CD4-positive, alpha-beta memory T cell (primary cell): ENCODE measurements around the gene RNASE2. TPM values are rescaled to one million over a fixed set of nuclear protein-coding genes. Genes with fewer than 3 reads are reported as not detected.
"Not testable (repeated sequence)": the region's sequence is repeated elsewhere in the genome, so short reads cannot be mapped to it uniquely, and the experiment has no call there.

ENCODE experiments used
- CTCF ChIA-PET: fragments of 350-600 bp; sonication (Branson Sonifier 250); formaldehyde crosslinking; loops from one replicate; lab custom pipeline; 2021; ENCODE audit warnings: inconsistent platforms; ENCODE audit not compliant: partially characterized antibody; lab: Charles Lee
- POLR2A ChIA-PET: fragments of 350-600 bp; sonication (Branson Sonifier 250); formaldehyde crosslinking; loops from one replicate; lab custom pipeline; 2021; ENCODE audit not compliant: partially characterized antibody; lab: Charles Lee
- DNase-seq, 5 donors: peaks; one replicate each; pipeline versions ENCODE4 v3.0.0 to v3.0.0-alpha.2; 2020 to 2022; ENCODE audit warnings: mixed read lengths in 1 of 5
- H3K27ac ChIP-seq: one replicate; pipeline ENCODE4 v1.7.0; 2013; ENCODE audit warnings: low read depth, low read length
- H3K27me3 ChIP-seq: 2 replicates; pipeline ENCODE4 v1.7.0; 2013; ENCODE audit warnings: mild to moderate bottlenecking, low read length, moderate library complexity; ENCODE audit not compliant: insufficient read depth
- H3K36me3 ChIP-seq: 2 replicates; pipeline ENCODE4 v1.7.0; 2013; ENCODE audit warnings: mild to moderate bottlenecking, low read length, moderate library complexity; ENCODE audit not compliant: insufficient read depth
- H3K4me1 ChIP-seq: 2 replicates; pipeline ENCODE4 v1.7.0; 2013; ENCODE audit warnings: mild to moderate bottlenecking, low read length, moderate library complexity; ENCODE audit not compliant: insufficient read depth
- H3K4me3 ChIP-seq, 2 donors: one replicate each; pipeline ENCODE4 v1.7.0; 2013; ENCODE audit warnings: low read length in 2 of 2, mild to moderate bottlenecking in 1 of 2
- H3K9me3 ChIP-seq, 2 donors: one replicate each; pipeline ENCODE4 v1.7.0; 2013; ENCODE audit warnings: low read length in 2 of 2, control low read depth in 1 of 2; ENCODE audit not compliant: control insufficient read depth in 1 of 2
- H3K27ac Mint-ChIP-seq, 7 donors: one replicate each; pipeline ENCODE4 v1.8.0; 2020 to 2021; ENCODE audit warnings: mixed read lengths in 7 of 7, mild to moderate bottlenecking in 6 of 7, inconsistent platforms in 3 of 7, moderate library complexity in 3 of 7
- H3K27me3 Mint-ChIP-seq, 2 donors: one replicate each; pipeline ENCODE4 v1.8.0; 2020 to 2021; ENCODE audit warnings: mixed read lengths in 2 of 2
- H3K36me3 Mint-ChIP-seq, 2 donors: one replicate each; pipeline ENCODE4 v1.8.0; 2020 to 2021; ENCODE audit warnings: mixed read lengths in 2 of 2, inconsistent platforms in 1 of 2, mild to moderate bottlenecking in 1 of 2
- H3K4me1 Mint-ChIP-seq, 4 donors: one replicate each; pipeline ENCODE4 v1.8.0; 2020 to 2021; ENCODE audit warnings: mixed read lengths in 4 of 4, mild to moderate bottlenecking in 1 of 4
- H3K4me3 Mint-ChIP-seq, 8 donors: one replicate each; pipeline ENCODE4 v1.8.0; 2020 to 2021; ENCODE audit warnings: mixed read lengths in 8 of 8, mild to moderate bottlenecking in 7 of 8, moderate library complexity in 6 of 8, inconsistent platforms in 3 of 8
- H3K9me3 Mint-ChIP-seq, 8 donors: one replicate each; pipeline ENCODE4 v1.8.0; 2020 to 2021; ENCODE audit warnings: mixed read lengths in 8 of 8, mild to moderate bottlenecking in 5 of 8, inconsistent platforms in 3 of 8, moderate library complexity in 1 of 8
- intact Hi-C: fragments of 100-400 bp; cut with micrococcal nuclease; formaldehyde crosslinking; loops from one replicate; pipeline ENCODE4 v1.15.1; 2023
- polyA plus RNA-seq, 2 donors: library from polyadenylated mRNA; unstranded; fragments of 300-500 nt; fragmentation: Illumina TruSeq; gene quantifications; one replicate each; pipeline ENCODE4 v1.2.3, GENCODE V29; 2021
- total RNA-seq, 2 experiments: library from RNA; stranded (reverse); gene quantifications; one replicate each; pipeline ENCODE4 v1.2.3, GENCODE V29; 2021

The RNASE2 gene
- total and polyA plus RNA-seq, 4 experiments from 2014 or later, result not detected

GRCh38 chr14:20935303-20935984, 19.8 kb upstream of the RNASE2 start:
- H3K4me3 ChIP-seq, result no peak overlapping the region
- Mint-ChIP-seq H3K4me1 (no peaks in the 10 kb centered on the region), H3K27ac (peak overlapping the region in 1 of 7 donors; percentile 1), H3K27me3 (peaks cover 6 to 8% of the 10 kb centered on the region in 2 donors), H3K36me3 (no peaks in the 10 kb centered on the region), H3K9me3 (no peaks in the 10 kb centered on the region), H3K4me3 (no peak overlapping the region)
- no peaks in the 10 kb centered on the region for H3K36me3 ChIP-seq
- no peaks in the 10 kb centered on the region for H3K9me3 ChIP-seq
- ChIA-PET POLR2A (no interaction called here), CTCF (no interaction called here)
- H3K4me1 ChIP-seq, result no peaks in the 10 kb centered on the region
- DNase-seq, result no peak
- H3K27ac ChIP-seq, result no peak overlapping the region
- intact Hi-C loops, result no loop called here
- no peaks in the 10 kb centered on the region for H3K27me3 ChIP-seq

- peaks cover 12 to 16% of the 10 kb centered on the region in 2 donors for H3K27me3 Mint-ChIP-seq
- CTCF ChIA-PET, result not testable (repeated sequence)
Measured at GRCh38 chr14:20945146-20945545, 10.1 kb upstream of the RNASE2 start.

GRCh38 chr14:20946707-20947106, 8.6 kb upstream of the RNASE2 start:
- CTCF ChIA-PET, H3K4me3 Mint-ChIP-seq, H3K36me3 ChIP-seq, H3K9me3 Mint-ChIP-seq, DNase-seq, H3K4me1 Mint-ChIP-seq, POLR2A ChIA-PET, H3K36me3 Mint-ChIP-seq, H3K27ac Mint-ChIP-seq, H3K27ac ChIP-seq, intact Hi-C loops, H3K9me3 ChIP-seq, H3K4me3 ChIP-seq, H3K27me3 ChIP-seq, H3K4me1 ChIP-seq: not testable (repeated sequence)
- peaks cover 13 to 17% of the 10 kb centered on the region in 2 donors for H3K27me3 Mint-ChIP-seq

More at GRCh38 chr14:20945146-20945545, 10.1 kb upstream of the RNASE2 start:
- POLR2A ChIA-PET, intact Hi-C loops, H3K36me3 Mint-ChIP-seq, DNase-seq, H3K9me3 Mint-ChIP-seq, H3K27me3 ChIP-seq, H3K4me1 Mint-ChIP-seq, H3K4me1 ChIP-seq, H3K27ac ChIP-seq, H3K4me3 ChIP-seq, H3K36me3 ChIP-seq, H3K9me3 ChIP-seq: not testable (repeated sequence)
- peak overlapping the region in 1 of 7 donors; percentile 69 for H3K27ac Mint-ChIP-seq
- H3K4me3 Mint-ChIP-seq, result peak overlapping the region in 1 of 8 donors; percentile 61

GRCh38 chr14:20955538-20955873, 219 bp downstream of the RNASE2 start:
- Mint-ChIP-seq H3K4me3 (peak overlapping the region in 1 of 8 donors; percentile 38), H3K4me1 (peaks cover 7 to 10% (median 8%) of the 10 kb centered on the region in 4 donors)
- H3K4me3 ChIP-seq, DNase-seq, H3K27ac ChIP-seq, H3K9me3 ChIP-seq, H3K9me3 Mint-ChIP-seq, H3K4me1 ChIP-seq, POLR2A ChIA-PET, intact Hi-C loops, H3K36me3 ChIP-seq, H3K36me3 Mint-ChIP-seq, H3K27me3 Mint-ChIP-seq, H3K27ac Mint-ChIP-seq, H3K27me3 ChIP-seq: not testable (repeated sequence)
- CTCF ChIA-PET, result interaction anchor here (1.2 to 1.7 kb wide), 2 partner anchors 15 to 22 kb away, joined by 3 to 4 read pairs; no protein-coding TSS in a partner anchor

GRCh38 chr14:20956376-20956976, 1.2 kb downstream of the RNASE2 start:
- Mint-ChIP-seq H3K36me3 (no peaks in the 10 kb centered on the region), H3K27ac (peak overlapping the region in 6 of 7 donors; percentile 17 to 75 (median 50)), H3K4me1 (peaks cover 8 to 14% (median 11%) of the 10 kb centered on the region in 4 donors), H3K9me3 (no peaks in the 10 kb centered on the region), H3K4me3 (peak overlapping the region in 2 of 8 donors; percentile 35 to 65), H3K27me3 (peaks cover 5 to 10% of the 10 kb centered on the region in 2 donors)
- Histone ChIP-seq H3K4me3 (no peak overlapping the region), H3K9me3 (no peaks in the 10 kb centered on the region), H3K36me3 (no peaks in the 10 kb centered on the region), H3K27me3 (no peaks in the 10 kb centered on the region), H3K27ac (no peak overlapping the region), H3K4me1 (peaks cover 9% of the 10 kb centered on the region)
- intact Hi-C loops, result no loop called here
- CTCF ChIA-PET, result interaction anchor here (1.2 to 1.7 kb wide), 2 partner anchors 14 to 23 kb away, joined by 3 to 4 read pairs; no protein-coding TSS in a partner anchor
- peak in 2 of 5 donors; percentile 9 to 10 for DNase-seq
- POLR2A ChIA-PET, result no interaction called here

- H3K36me3 Mint-ChIP-seq, H3K4me1 ChIP-seq, DNase-seq, POLR2A ChIA-PET, H3K4me3 Mint-ChIP-seq, H3K9me3 ChIP-seq, H3K9me3 Mint-ChIP-seq, H3K27ac ChIP-seq, H3K4me3 ChIP-seq, intact Hi-C loops, H3K36me3 ChIP-seq, H3K27me3 ChIP-seq, H3K27ac Mint-ChIP-seq: not testable (repeated sequence)
- peaks cover 9 to 18% of the 10 kb centered on the region in 2 donors for H3K27me3 Mint-ChIP-seq
- CTCF ChIA-PET, result interaction anchor here (2.9 kb wide), 1 partner anchor 13 kb away, joined by 30 read pairs; no protein-coding TSS in a partner anchor
- H3K4me1 Mint-ChIP-seq, result peaks cover 8 to 14% (median 12%) of the 10 kb centered on the region in 4 donors
Measured at GRCh38 chr14:20958946-20959345, 3.7 kb downstream of the RNASE2 start.

GRCh38 chr14:20969336-20969735, 14.0 kb downstream of the RNASE2 start:
- Histone ChIP-seq H3K27me3 (no peaks in the 10 kb centered on the region), H3K9me3 (no peaks in the 10 kb centered on the region), H3K27ac (no peak overlapping the region), H3K4me1 (peaks cover 15% of the 10 kb centered on the region), H3K36me3 (no peaks in the 10 kb centered on the region), H3K4me3 (no peak overlapping the region)
- Mint-ChIP-seq H3K4me3 (no peak overlapping the region), H3K9me3 (no peaks in the 10 kb centered on the region), H3K27me3 (peaks cover 16 to 18% of the 10 kb centered on the region in 2 donors), H3K4me1 (peaks cover 3 to 14% (median 10%) of the 10 kb centered on the region in 4 donors), H3K36me3 (no peaks in the 10 kb centered on the region), H3K27ac (no peak overlapping the region)
- intact Hi-C loops, result no loop called here
- ChIA-PET POLR2A (no interaction called here), CTCF (interaction anchor here (1.7 to 5.1 kb wide), 5 partner anchors 13 to 272 kb away, joined by 4 to 78 read pairs (median 31); partner anchors contain the start of gene SLC39A2)
- no peak for DNase-seq
